Daoy (cell line): Measurements from ENCODE around the gene RPS18. TPM values are rescaled to one million over a fixed set of nuclear protein-coding genes. Genes with fewer than 3 reads are reported as not detected.
A peak's percentile ranks its signal among the peaks of the same experiment; 100 is the strongest.

Source experiments
- DNase-seq: peaks from one replicate; pipeline ENCODE4 v3.0.0-alpha.2; 2015; ENCODE audit warnings: low read depth
- total RNA-seq: library from RNA; depleted of rRNA; stranded (reverse); fragments of >200 nt; shearing (Covaris generic); gene quantifications from 2 replicates; pipeline ENCODE4 v1.2.3, GENCODE V29; 2014; rRNA removed

Gene RPS18
- total RNA-seq, 1 experiment from 2014 or later: 7,419 TPM

- DNase-seq: no peak
Measured at GRCh38 chr6:33314943-33315792, 43.3 kb downstream of the RPS18 start.

DNA sequence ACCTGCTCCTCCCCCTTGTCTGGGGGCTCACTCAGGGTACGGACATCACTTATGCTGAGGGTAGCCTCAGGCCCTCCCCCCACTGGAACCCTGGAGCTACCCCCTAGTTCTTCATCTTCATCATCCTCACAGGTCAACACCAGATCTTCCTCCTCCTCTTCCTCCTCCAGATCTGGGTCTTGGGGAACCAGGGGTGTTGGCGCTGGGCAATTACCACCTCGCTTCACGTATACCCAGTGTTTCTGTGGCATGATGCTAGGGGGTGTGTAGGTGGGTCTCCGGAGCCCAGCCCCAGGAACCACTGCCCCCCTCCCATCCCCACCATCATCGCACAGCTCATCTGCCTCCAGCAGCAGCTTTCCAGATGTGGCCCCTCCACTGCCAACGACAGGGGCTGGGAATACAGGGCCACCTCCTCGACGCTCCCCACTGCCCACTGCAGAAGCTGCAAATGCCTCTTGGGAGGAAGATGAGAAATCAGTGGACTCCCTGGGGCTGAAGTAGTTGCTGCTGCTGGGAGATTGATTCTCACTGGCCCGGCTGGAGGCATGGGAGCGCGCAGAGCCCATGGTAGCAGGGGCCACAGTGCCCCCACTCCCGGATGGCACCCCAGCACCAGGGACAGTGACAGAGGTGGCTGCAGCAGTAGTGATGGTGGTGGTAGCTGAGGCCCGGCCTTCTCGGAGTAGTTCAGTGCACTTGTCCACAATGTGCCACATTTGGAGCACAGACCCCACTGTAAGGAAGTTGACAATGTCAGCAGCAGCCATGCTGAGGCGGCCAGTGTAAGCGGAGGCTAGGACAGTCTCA lies 44.1 kb downstream of the RPS18 start:
- no peak for DNase-seq

- DNase-seq: no peak
Measured at GRCh38 chr6:33316603-33317418, 44.9 kb downstream of the RPS18 start.

DNA sequence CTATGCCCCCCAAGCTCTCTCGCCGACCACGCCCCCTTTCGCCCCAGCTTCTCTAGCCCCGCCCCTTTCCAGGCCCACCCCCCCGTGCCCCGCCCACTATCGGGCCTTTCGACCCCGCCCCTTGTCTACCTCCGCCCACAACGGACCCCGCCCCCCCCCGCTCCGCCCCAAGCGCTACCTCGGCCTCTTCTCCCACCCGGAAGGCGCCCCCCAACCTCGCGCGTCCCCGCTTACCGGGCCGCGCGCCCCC lies 45.5 kb downstream of the RPS18 start:
- DNase-seq: no peak

DNA sequence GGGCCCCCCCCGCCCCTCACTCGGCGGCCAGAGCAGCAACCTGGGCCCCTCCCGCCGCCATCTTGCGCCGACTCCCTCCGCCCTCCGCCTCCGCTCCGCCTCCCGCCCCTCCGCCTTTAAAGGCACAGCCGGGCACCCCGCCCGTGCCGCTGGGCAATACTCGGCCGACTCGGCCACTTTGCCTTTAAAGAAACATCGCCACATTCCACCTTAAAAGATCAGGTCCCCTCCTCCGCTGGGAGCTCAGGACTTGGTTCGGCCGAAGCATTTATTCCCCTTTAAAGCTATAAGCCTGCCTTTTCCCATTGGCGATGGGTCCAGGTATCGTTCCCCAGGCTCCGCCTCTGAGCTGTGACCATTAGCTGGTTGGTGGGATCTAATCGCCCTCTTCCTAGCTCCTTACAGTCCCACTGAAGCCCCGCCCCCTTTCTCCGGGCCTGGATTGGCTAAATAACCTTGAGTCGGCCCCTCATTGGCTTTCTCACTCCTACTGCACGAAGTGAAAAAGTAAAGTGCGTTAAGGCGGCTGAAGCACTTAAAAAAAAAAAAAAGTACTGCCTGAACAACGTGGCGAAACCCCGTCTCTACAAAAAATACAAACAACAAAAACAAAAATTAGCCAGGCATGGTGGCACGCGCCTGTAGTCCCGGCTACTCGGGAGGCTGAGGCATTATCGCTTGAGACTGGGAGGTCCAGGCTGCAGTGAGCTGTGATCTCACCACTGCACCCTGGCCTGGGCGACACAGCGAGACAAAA lies 46.0 kb downstream of the RPS18 start, which contains the start of gene ZBTB22:
TSS of gene ZBTB22 (minus strand) at position 76 of the 757 bp plus-strand sequence. CDS start 828 bp downstream, outside the sequence.
- DNase-seq: peak; percentile 99

DNA sequence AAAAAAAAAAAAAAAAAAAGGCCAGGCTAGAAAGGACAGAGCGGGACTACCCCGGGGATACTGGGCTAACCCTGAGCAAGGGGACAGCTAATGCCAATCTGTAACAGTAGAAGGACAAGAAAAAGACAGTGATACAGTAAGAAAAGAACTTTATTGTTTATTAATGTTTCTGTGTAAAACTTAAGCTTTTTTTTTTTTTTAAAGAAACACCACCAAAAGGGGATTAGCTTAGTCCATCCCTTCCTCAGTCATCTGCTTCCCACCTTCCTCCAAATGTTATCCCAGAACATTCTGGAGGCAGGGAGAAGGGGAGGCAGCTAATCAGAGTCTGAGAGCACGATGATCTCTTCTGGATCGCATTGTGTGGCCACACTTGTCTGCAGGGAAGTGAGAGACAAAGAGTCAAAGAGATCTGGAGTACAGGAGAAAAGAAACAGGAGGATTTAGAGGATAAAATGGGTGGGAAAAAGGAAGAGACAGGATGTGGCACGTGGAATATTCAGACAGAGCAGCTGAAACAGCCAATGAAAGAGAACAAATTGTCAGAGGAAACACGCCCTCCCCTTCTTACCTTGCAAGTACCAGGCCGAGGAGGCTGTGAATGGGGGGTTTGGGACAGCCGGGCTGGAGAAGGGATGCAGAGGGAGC lies 46.7 kb downstream of the RPS18 start:
- DNase-seq: no peak

- DNase-seq: no peak
Measured at GRCh38 chr6:33319939-33320314, 48.1 kb downstream of the RPS18 start.

DNA sequence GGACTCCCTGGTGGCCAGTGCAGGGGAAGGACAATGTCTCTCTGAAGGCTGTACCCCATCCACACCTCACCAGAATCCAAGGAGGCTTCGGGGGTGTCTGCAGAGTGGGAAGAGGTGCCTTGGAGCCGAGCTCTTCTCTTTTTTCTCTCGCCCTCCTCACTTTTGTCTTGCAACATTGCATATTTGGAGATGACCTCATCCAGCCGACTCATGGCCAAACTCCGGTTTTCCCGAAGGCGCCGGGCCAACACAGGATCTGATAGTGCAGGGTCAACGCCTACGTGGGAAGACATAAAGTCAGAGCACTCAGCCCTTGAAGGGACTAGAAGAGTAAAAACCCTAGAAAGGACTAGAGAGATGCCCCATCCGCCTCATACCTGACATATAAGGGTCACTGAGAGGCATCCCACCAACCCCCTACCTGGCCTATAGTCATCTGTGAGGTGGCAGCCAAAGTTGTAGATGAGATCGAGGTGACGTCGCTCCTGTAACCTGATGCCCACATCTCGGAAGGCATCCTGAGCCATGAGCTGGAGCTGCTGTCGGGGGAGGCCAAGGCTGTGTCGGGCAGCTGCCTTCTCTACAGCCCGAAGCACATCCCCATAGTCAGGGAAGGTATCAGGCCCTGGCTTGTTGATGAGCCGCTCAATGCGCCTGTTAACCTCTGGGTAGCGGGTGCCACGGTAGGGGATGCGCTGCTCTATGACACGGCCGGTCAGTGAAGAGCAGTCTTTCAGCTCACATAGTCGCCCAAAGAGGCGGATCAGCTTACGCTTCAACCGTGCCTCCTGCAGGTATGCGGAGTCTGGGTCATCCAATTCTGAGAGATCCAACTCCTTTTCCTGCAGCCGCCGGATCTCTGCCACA lies 48.7 kb downstream of the RPS18 start:
- DNase-seq: peak; percentile 90

- DNase-seq: no peak
Measured at GRCh38 chr6:33321227-33321626, 49.4 kb downstream of the RPS18 start.

DNA sequence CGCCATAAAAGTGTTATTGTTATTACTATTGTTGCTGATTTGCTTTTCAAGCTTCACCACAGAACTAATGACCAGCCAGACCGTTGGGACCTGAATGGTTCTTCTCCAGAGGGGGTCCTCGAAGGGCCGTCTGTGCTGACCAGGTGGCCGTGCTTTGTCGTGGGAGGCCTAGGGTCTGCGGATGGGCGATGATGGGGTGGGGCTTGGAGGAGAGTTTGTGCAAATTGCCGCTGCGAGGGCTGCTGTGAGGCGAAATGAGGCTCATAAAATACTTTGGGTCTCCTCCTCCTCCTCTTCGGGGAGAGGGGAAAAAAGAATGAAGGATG lies 51.7 kb downstream of the RPS18 start:
- no peak for DNase-seq

DNA sequence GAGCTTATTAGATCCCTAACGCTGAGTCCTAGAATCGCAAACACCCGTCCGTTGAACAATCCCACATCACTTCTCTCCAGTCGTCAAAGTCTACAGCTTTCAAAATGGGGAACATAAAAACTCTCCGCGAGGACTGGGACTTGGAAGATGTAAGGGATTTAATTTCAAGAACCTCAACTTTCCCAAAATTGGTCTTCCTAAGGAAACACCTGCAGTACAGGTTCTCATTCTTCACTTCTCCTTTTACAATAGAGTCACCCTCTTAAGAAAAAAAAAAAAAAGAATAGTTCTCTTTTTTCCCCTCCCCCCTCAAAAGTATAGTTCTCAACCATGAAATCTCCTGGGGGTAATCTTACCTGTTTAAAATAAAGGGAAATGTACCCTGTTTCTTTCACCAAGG lies 52.2 kb downstream of the RPS18 start:
- no peak for DNase-seq

Other genes with a start within 250 kb of the RPS18 start
- gene HLA-DPA1, start 198.4 kb upstream of the RPS18 start, total RNA-seq: 4.2 and 13.8 TPM in 2 replicates
- 25.4 and 34.6 TPM in 2 replicates for gene HLA-DPB1, start 196.1 kb upstream of the RPS18 start, total RNA-seq
- gene COL11A2, start 79.6 kb upstream of the RPS18 start, total RNA-seq: 1.6 and 5.5 TPM in 2 replicates
- 21.4 and 27.3 TPM in 2 replicates for gene RXRB, start 71.4 kb upstream of the RPS18 start, total RNA-seq
- gene SLC39A7, start 71.2 kb upstream of the RPS18 start, total RNA-seq: 104 and 121 TPM in 2 replicates
- gene HSD17B8, start 67.4 kb upstream of the RPS18 start, total RNA-seq: 3.3 and 8.2 TPM in 2 replicates
- gene RING1, start 63.6 kb upstream of the RPS18 start, total RNA-seq: 43.4 and 44.9 TPM in 2 replicates
- gene VPS52, start 199 bp upstream of the RPS18 start, total RNA-seq: 33.4 and 37.4 TPM in 2 replicates
- gene B3GALT4, start 5.0 kb downstream of the RPS18 start, total RNA-seq: 0.40 and 1.9 TPM in 2 replicates
- gene WDR46, start 17.2 kb downstream of the RPS18 start, total RNA-seq: 286 and 362 TPM in 2 replicates
- 126 and 182 TPM in 2 replicates for gene PFDN6, start 17.5 kb downstream of the RPS18 start, total RNA-seq
- gene RGL2, start 26.9 kb downstream of the RPS18 start, total RNA-seq: 16.7 and 19.2 TPM in 2 replicates
- gene TAPBP, start 42.0 kb downstream of the RPS18 start, total RNA-seq: 63.6 and 71.1 TPM in 2 replicates
- gene ZBTB22, start 45.7 kb downstream of the RPS18 start, total RNA-seq: 4.9 and 11.2 TPM in 2 replicates
- 77.0 and 83.4 TPM in 2 replicates for gene DAXX, start 50.9 kb downstream of the RPS18 start, total RNA-seq
- 122 and 148 TPM in 2 replicates for gene KIFC1, start 119.7 kb downstream of the RPS18 start, total RNA-seq
- 14.3 and 18.5 TPM in 2 replicates for gene PHF1, start 138.9 kb downstream of the RPS18 start, total RNA-seq
- 208 and 223 TPM in 2 replicates for gene CUTA, start 146.0 kb downstream of the RPS18 start, total RNA-seq
- 1.1 and 3.7 TPM in 2 replicates for gene SYNGAP1, start 148.0 kb downstream of the RPS18 start, total RNA-seq
- 7.5 and 9.0 TPM in 2 replicates for gene ZBTB9, start 182.5 kb downstream of the RPS18 start, total RNA-seq